ENCODE data around the gene OCA2. TPM values are rescaled to one million over a fixed set of nuclear protein-coding genes. Genes with fewer than 3 reads are reported as not detected.
"Not testable (repeated sequence)": the region's sequence is repeated elsewhere in the genome, so short reads cannot be mapped to it uniquely, and the experiment has no call there.

The OCA2 gene
- total RNA-seq, 1 donor from 2014 or later = 1.0 TPM

DNA sequence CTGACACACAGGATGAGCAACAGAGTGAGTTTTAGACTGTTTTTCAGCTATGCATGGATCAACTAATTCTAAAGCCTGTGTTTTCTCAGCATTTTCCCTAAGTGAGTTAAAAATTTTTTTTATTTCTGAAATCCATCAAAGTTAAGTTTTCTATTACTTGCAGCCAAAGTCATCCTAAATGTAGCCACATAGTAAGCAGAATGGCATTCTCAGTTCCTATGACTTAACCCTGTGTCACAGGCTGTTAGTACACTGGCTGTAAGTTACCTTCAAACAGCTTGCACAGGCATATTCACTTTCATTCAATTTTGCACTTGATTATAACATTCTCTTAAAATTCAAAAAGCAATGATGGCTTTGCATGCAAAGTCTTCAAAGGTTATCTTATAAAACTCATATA is 368.2 kb downstream of the OCA2 start:
- no peaks in the 10 kb centered on the region for H3K27me3 Mint-ChIP-seq (ENCODE audit: low read depth)
- DNase-seq (ENCODE audit: low spot score in 2 of 2, unreplicated experiment in 2 of 2) = no peak

DNA sequence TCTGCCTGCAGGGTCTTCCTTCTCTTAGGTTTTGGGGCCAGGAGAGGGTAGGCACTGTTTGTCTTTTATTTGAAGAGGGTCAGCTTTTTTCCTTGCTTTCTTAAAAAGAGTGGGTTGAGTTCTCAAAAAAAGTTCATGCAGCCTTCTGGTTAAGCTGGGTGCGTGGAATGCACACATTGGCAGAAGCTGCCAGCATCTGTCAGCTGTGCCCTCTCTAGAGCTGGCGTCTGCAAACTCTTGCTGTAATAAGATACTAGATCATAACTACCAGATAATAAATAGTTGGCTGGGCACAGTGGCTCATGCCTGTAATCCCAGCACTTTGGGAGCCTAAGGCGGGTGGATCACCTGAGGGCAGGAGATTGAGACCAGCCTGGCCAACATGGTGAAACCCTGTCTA is 373.4 kb downstream of the OCA2 start:
- no peaks in the 10 kb centered on the region for H3K36me3 Mint-ChIP-seq
- no peaks in the 10 kb centered on the region for H3K9me3 Mint-ChIP-seq
- TF ChIP-seq, protein P1, sequence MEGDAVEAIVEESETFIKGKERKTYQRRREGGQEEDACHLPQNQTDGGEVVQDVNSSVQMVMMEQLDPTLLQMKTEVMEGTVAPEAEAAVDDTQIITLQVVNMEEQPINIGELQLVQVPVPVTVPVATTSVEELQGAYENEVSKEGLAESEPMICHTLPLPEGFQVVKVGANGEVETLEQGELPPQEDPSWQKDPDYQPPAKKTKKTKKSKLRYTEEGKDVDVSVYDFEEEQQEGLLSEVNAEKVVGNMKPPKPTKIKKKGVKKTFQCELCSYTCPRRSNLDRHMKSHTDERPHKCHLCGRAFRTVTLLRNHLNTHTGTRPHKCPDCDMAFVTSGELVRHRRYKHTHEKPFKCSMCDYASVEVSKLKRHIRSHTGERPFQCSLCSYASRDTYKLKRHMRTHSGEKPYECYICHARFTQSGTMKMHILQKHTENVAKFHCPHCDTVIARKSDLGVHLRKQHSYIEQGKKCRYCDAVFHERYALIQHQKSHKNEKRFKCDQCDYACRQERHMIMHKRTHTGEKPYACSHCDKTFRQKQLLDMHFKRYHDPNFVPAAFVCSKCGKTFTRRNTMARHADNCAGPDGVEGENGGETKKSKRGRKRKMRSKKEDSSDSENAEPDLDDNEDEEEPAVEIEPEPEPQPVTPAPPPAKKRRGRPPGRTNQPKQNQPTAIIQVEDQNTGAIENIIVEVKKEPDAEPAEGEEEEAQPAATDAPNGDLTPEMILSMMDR (IDR thresholded peaks at IDR 0.05; ENCODE audit: unreplicated experiment) = no peak
- DNase-seq (ENCODE audit: low spot score in 2 of 2, unreplicated experiment in 2 of 2) = no peak
- no peak overlapping the region for H3K4me3 Mint-ChIP-seq
- no peak overlapping the region for H3K27ac Mint-ChIP-seq
- H3K27me3 Mint-ChIP-seq (ENCODE audit: low read depth) = peaks cover 4% of the 10 kb centered on the region
- H3K4me1 Mint-ChIP-seq = no peaks in the 10 kb centered on the region

More for the DNA sequence above, 368.2 kb downstream of the OCA2 start:
- H3K36me3 Mint-ChIP-seq = peaks cover 3% of the 10 kb centered on the region
- no peak overlapping the region for H3K27ac Mint-ChIP-seq
- TF ChIP-seq, protein P1 (IDR thresholded peaks at IDR 0.05; ENCODE audit: unreplicated experiment) = no peak
- peaks cover 24% of the 10 kb centered on the region for H3K9me3 Mint-ChIP-seq
- no peak overlapping the region for H3K4me3 Mint-ChIP-seq
- H3K4me1 Mint-ChIP-seq = no peaks in the 10 kb centered on the region

DNA sequence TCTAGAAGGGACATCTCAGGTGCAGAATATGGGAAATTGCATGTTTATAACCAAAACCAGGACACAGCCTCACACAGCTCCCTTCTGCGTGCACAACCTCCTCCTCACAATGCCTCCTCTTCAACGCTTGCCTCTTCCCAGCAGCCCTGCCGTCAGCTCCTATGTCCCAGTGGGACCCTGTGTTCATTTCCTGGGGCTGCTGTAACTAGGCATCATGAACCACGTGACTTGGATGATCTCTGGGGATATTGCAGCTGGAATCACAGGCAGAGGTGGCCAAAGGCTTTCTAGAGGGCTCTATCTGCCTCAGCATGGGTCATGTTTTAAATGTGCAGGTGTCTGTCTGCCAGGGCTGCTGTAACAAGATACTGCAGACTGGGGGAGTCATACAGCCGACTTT is 375.3 kb downstream of the OCA2 start:
- Mint-ChIP-seq H3K4me1 (no peaks in the 10 kb centered on the region), H3K27ac (no peak overlapping the region), H3K4me3 (no peak overlapping the region), H3K9me3 (no peaks in the 10 kb centered on the region), H3K36me3 (no peaks in the 10 kb centered on the region), H3K27me3 (ENCODE audit: low read depth) (peaks cover 4% of the 10 kb centered on the region)
- TF ChIP-seq, protein P1 (IDR thresholded peaks at IDR 0.05; ENCODE audit: unreplicated experiment) = no peak
- no peak for DNase-seq (ENCODE audit: low spot score in 2 of 2, unreplicated experiment in 2 of 2)

DNA sequence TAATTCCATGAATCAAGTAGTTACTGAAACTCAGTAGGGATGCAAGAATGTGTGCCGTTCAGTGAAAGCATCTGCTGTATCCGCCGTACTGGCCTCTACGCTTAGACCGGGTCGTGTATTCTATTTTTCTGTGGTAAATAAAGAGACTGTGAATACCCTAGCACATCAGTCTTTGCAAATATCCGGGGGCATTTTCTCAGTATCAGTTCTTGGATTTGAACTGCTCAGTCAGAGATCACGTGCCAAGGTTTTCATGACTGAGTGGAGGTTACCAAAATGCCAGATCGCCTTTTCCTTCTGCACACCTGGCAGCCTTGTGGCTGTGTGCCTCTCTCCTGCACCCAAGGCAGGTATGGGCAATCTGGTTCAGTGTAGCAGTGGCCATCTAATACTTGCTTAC is 377.0 kb downstream of the OCA2 start:
- Mint-ChIP-seq H3K4me1 (no peaks in the 10 kb centered on the region), H3K27ac (no peak overlapping the region), H3K36me3 (peaks cover 3% of the 10 kb centered on the region), H3K9me3 (peaks cover 16% of the 10 kb centered on the region), H3K27me3 (ENCODE audit: low read depth) (peaks cover 4% of the 10 kb centered on the region), H3K4me3 (no peak overlapping the region)
- no peak for DNase-seq (ENCODE audit: low spot score in 2 of 2, unreplicated experiment in 2 of 2)
- TF ChIP-seq, protein P1 (IDR thresholded peaks at IDR 0.05; ENCODE audit: unreplicated experiment) = no peak

DNA sequence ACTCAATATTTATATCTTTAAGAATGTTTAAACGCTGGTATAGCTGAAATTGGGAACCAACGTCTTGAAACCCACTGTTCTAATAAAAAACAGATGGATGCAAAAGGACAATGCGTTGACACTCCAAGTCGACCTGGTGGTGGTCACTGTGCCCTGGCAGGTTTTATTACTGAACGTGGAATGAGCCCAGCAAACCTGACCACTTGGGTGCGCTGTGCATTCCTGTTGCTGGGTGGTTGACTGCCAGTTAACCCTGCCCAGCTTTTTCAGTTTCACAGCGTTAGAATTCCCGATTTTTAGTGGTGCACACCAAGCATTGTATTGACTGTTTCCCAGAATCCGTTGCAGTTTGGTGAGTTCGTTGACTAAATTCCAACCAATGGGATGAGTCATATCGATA is 384.4 kb downstream of the OCA2 start:
- Mint-ChIP-seq H3K36me3 (peaks cover 3% of the 10 kb centered on the region), H3K4me3 (no peak overlapping the region), H3K27ac (no peak overlapping the region), H3K9me3 (peaks cover 64% of the 10 kb centered on the region), H3K4me1 (no peaks in the 10 kb centered on the region), H3K27me3 (ENCODE audit: low read depth) (no peaks in the 10 kb centered on the region)
- no peak for DNase-seq (ENCODE audit: low spot score in 2 of 2, unreplicated experiment in 2 of 2)
- TF ChIP-seq, protein P1 (IDR thresholded peaks at IDR 0.05; ENCODE audit: unreplicated experiment) = no peak

DNA sequence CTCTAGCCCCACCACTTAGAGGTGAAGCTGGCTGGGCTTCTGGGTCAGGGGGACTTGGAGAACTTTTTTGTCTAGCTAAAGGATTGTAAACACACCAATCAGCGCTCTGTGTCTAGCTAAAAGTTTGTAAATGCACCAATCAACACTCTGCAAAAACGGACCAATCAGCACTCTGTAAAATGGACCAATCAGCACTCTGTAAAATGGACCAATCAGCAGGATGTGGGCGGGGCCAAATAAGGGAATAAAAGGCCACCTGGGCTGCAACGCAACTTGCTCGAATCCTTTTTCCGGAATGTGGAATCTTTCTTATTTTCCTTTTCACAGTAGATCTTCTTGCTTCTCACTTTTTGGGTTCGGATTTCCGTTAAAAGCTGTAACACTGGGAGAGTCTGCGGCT is 385.3 kb downstream of the OCA2 start:
- H3K36me3 Mint-ChIP-seq; H3K4me1 Mint-ChIP-seq; H3K27me3 Mint-ChIP-seq (ENCODE audit: low read depth); H3K27ac Mint-ChIP-seq; DNase-seq (ENCODE audit: low spot score in 2 of 2, unreplicated experiment in 2 of 2); H3K4me3 Mint-ChIP-seq: not testable (repeated sequence)
- peaks cover 69% of the 10 kb centered on the region for H3K9me3 Mint-ChIP-seq

Measured in mesothelial cell of epicardium (in vitro differentiated cells).